Epidermal melanocyte (primary cell): Measurements from ENCODE around the gene NECTIN1.
A peak's percentile ranks its signal among the peaks of the same experiment; 100 is the strongest.

ENCODE experiments used
- DNase-seq: peaks from one replicate; pipeline ENCODE4 v3.0.0; 2011; ENCODE audit warnings: low spot score; ENCODE audit not compliant: insufficient read length

NECTIN1 gene

DNA sequence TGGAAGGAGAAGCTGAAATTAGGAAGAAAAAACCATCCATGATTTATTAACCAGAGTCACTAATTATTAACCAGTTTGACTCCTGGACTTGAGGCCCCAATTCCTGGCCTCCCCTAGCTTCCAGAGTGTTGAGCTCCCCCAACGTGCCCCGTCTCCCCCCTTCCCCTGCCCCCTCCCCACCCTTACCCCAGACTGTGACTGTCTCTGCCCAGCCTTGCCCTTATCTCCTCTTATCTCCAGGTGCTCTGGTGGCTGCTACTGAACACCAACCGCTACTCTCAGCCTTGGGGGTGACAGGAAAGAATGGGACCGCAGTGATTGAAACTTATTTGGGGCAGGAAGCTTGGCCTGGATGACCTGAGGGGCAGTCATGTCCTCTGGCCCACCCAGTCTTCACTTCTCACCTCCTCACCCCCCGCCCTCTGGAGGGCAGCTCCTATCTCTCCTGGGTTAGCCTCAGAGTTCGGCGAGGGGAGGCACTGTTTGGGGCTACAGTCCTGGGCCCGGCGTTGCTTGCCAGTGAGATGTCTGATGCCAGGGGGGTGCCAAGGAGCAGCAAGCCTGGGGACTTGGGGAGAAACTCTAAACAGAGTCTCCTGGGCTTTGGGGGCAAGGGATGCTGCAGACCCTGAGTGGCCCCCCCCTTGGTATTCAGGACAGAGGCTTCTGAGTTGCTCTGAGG lies 15.5 kb downstream of the NECTIN1 start:
- DNase-seq = no peak

DNA sequence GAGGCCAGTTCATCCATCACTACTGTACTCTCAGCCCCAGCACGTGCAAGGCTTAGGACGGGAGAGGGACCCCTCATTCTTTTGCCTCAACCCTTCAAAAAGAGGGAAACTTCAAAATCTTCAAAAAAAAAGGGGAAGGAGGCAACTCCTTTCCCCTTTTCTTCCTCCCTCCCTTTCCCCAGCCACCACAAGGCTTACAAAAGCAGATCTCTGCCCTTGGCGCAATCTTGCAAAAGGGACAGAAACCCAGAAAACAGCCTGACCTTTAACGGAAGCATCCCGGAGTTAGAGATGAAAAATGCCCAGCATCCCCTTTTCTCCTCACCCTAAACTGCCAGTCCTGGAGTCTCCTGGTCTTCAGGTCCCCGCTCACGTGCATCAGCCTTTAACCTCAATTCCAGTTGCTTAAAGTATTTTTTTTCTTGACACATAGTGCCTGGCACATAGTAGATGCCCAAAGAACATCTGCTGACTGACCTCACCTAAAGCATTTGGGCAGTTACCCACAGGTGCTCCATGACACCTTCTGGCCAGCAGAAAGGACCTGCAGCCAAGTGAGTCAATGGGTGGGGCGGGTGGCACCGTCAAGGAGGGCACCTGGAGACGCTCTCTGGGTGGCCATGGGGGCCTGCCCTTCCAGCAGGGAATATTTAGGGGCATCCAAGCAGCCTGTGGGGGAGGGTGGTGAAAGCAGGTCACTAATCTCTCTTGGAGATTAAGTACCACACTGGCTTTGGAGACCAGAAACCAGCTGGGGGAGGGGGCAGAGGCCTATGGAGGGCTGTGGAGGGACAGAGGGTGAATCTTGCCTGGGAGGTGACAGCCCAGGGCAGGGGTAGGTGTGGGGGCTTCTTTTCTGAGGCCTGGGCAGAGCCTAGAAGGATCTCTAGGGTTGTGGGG lies 16.3 kb downstream of the NECTIN1 start:
- DNase-seq = no peak

DNA sequence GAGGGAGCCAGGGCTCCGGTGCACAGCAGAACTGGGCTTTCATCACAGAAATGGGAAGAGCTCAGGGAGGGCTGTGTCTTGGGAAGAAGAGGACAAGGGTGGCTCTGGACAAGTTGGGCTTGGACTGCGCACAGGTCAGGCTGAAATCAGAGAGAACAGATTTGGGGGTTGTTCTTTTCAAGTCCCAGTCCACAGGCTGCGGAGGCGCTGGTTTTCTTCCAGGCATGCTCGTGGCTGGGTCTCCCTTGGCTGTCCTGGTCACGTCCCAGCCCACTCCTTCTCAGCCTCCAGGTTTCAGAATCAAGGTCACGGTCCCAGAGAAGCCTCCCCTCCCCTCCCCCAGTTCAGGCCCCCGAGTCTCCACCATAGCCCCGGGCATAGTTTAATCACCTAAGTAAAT lies 17.0 kb downstream of the NECTIN1 start:
- no peak for DNase-seq

DNA sequence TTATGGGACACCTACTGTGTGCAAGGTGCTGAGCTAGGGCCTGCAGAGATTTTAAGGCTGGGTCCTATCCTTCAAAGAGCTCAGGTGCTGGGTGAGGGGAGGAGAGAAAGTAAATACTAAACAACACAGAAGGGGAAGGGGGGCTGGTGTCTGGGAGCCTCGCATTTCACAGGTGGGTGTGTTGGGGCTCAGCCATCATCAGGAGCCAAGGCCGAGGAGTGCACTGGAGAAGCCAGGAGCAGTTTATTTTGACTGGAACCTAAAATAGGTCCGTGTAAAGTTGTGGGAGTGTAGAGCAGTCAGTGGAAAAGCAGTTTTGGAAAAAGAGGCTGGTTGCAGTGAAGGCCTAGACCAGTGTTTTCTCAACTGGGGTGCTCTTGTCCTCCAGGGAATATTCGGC lies 17.5 kb downstream of the NECTIN1 start:
- no peak for DNase-seq

DNA sequence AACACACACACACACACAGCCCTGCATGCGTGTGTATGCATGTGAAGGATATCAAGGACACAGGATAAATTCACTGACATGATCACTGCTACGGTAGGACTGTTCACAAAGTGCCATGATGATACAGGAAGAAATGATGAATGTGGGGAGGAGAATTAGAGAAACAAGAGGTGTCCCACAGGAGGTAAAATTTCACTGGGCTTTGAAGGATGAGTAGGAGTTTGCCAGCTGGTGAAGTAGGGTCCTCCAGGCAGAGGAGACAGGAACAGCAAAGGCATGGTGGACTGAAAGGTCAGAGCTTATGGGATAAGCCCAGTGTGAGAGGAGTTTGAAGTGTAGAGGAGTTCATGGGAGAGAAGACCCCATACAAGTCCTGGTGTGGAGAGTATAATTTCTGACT lies 18.6 kb downstream of the NECTIN1 start:
- no peak for DNase-seq

DNA sequence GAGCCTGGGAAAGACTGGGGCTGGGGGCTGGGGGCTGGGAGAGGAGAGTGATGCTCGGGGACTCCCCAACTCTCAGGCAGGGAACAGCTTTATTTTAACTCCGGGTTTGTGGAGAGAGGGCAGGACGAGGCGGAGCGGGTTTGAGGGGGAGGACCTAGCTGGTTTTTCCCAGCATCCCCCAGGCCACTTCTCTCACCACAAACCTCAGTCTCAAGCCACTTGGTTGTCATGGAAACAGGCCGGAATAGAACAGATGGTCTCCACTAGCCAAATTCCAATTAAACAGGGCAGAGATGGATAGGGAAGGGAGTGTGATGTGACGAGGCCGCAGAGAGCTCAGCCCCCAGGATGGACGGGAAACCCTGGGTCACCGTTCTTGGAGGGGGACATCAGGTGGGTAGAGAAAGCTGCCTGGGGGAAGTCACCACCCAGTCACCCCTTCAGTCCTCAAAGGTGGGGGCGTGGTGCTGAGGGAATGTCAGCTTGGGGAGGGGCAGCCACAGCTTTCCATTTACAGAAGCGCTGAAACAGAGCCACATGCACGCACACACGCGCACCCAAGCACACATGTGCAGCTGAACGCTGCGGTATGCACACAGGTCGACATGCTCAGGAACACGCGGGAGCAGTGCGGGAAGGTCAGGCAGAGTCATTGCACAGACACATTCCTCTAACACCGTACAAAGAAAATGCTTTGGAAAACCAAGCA lies 19.2 kb downstream of the NECTIN1 start:
- peak; percentile 60 for DNase-seq

DNA sequence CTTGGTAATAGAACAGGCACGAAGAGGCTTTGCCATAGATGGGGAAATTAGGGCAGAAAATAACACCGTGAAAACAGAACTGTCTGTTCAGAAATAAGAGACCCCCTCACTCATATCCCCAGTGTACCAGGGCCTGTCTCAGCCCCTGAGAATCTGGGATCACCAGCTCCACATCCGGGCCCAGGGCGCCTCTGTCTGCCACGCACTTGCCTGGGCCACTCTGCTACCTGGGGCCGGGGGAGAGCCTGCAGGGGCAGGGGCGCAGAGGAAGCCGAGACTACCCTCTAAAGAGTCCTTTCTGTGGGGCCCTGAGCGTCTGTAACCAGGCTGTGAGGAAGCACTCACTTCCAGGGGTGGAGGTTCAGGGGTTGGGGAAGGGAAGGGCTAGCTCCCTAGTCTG lies 19.8 kb downstream of the NECTIN1 start:
- DNase-seq = no peak

DNA sequence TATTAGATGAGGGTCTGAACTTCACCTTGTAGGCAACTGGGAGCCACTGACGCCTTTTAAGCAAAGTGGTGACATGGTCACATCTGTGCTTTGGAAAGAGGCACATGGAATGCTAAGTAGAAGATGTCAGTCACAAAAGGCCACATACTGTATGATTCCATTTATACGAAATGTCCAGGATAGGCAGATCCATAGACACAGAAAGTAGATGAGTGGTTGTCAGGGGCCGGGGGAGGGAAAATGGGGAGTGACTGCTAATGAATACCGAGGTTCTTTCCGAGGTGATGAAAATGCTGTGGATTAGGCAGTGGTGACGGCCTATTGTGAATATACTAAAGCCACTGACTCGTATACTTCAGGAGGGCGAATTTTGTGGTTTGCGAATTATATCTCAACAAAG lies 20.6 kb downstream of the NECTIN1 start:
- DNase-seq = no peak

DNA sequence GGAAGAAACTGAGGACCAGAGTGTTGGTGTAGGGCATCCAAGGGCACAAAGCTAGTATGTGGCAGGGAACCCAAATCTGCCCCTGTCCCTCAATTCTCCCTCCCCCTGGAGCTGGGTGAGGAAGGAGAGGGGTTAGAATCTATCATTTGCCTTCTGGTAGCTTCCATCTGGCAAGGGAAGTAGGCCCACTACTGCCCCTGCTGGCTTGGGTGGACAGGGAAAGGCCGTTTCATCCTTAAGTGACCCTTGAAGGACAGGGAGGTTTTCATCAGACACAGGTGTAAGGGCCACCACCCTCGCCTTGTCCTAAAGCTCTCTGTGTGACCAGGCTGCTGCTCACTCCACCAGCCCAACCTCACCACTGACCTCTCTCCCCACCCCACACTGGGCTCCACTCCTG lies 22.1 kb downstream of the NECTIN1 start:
- no peak for DNase-seq

DNA sequence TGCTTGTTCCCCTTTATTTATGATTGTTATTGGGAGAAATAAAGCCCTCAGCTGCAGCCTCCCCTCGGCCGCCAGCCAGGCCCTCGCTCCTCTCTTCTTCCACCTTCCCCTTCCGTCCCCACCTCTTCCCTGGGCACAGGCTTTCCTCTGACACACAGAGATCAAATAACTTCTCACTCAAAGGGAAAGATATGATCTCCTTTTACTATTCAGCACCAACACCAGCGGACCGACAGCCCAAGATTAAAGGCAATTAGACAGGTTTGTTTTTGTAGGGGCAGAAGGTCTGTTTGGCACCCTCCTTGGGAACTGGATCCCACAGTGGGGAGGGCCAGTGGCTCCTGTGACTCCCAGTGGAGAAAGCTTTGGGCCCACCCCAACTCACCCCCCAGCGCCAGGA lies 23.0 kb downstream of the NECTIN1 start:
- DNase-seq = no peak

DNA sequence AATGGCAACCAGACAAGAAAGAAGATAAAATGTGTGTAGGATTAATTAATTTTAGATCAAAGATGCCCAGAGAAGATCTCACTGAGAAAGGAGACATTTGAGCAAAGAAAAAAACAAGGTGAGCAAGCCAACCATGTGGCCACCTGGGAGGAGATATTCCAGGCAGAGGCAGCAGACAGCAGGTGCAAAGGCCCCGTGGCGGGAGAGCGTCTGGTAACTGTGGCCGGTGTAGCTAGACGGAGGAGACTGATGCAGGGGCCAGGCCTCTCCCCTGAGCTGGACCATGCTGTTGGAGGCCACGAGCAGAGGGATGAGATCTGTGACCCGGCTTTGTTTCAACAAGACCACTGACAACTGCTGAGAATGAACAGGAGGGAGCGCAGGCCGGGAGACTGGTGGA lies 23.6 kb downstream of the NECTIN1 start:
- no peak for DNase-seq

DNA sequence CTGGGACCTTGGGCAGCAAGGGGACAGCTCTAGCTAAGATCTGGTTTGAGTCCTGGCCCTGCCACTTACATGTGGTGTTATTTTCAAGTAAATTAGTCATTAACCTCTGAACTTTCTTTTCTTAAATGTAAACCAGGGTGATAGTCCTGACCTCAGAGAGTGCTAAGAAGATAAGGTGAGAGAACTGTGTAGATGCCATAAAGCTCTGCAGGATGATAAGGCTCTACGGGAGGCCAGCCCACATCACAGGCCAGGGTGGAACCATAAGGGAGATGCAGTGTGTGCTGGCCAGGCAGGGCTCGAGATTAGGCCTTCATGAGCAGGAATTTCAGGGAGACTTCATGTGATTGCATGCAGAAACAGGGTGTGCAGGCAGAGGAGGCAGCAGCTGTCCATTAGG lies 24.2 kb downstream of the NECTIN1 start:
- no peak for DNase-seq

DNA sequence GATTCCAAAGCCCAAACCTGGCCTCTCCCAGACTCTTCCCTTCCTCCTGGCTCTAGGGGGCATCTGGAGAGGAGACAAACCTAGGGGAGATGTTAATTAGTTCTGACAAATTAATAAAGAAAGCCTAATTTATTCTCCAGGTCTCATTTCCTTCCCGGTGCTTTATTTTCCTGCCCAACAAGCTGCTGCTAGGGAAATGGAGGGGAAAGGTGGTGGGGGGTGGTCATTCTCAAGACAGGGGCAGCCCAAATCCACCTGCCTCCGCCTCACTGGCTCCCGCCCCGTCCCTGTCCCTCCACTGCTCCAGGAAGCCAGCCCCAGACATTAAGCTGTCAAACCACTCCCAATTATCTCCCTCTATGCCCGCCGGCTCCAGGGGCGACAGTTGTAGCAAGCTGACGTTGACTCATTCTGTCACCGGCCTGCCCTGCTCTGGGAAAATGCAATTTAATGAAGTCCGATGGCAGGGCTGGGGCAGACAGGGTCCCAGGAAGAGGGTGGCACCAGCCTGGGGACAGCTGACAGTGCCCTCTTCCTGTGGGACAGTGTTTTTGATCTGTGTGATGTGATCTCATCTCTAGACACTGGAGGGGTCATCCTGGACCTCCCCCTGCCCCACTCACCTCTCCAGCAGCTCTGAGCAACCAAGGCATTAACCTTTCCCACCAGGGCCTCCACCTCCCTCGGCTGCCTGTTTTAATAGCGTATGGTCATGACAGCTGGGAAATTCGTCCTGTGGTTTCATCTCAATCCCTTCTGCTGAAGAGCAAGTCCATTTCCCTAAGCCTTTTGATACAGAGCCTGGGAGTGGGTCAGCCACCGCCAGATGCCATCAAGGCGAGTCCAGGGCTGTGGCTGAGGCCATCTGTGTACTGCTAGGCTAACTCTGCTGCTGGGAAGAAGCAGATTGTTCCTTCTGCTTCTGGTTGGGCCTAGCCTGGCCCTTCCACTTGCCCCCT lies 27.1 kb downstream of the NECTIN1 start:
- DNase-seq = no peak

DNA sequence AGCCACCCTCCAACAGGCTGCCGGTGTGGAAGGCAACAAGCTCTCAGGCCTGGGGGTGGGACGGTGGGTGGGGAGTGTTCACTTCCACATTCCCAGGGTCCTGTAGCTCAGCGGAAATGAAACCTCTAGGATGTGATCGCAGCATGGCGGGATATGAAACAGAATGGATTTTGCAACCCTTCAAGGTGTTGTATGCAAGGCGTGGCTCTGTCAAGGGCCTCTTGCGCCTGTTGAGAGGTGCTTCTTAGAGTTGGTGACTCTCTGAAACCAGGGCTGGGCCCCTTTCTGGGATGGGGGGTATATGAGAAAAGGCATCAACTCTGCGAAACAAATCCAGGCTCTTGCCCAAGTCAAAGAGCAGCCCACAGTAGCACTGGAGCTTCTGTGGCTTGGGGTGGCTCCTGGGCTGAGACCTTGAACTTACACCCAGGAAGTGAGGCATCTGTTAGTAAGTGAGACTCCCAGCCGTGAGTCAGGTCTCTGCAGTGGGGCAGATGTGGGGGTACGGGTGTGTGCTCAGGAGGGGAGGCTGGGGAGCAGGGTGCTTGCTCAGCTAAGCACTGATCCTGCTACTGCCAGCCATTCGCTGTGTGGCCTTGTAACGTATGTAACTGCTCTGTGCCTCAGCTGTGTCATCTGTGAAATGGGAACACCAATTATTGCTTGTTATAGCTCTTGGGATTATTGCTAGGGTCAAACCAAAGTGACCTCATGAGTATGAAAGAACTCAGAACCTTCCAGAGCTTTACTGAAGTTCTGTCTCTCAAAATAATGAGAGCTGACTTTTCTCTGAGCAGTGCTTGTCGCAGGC lies 28.3 kb downstream of the NECTIN1 start:
- DNase-seq = no peak

DNA sequence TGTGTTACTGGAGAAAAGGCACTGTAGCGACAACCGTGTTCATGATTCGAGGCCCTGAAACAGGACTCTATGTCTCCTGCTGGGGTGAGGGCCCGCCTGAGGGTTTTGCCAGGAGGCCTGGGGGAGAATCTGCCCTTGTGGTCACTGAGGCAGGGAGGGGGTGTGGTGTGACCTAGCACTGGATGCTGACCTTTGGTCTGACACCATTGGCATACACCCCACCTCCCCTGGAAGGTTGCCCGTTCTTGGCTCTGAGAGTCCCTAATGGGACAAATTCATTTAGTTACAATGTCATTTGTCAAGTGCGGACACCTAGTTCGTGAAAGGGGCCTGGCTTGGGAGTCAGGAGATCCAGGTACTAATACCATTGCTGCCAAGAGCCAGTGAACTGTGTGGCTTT lies 29.0 kb downstream of the NECTIN1 start:
- no peak for DNase-seq

DNA sequence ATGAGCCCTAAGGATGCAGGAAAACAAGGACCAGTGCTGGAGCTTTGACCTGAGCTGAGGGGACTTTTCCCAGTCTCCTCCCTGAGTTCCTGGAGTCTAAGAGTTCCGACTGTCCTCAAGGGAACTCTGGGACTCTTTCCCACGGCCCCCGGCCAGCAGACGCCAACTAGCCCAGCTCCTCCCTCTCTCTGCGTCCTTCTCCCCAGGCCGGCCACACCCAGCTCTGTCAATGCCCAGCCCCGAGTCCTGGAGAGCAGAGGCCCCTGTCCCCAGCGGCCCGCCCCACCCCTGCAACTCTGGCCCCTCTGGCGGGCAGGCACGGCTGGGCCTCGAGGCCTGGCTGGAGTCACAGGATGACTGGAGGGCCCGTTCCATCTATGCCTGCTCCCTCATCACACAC lies 29.8 kb downstream of the NECTIN1 start:
- no peak for DNase-seq

DNA sequence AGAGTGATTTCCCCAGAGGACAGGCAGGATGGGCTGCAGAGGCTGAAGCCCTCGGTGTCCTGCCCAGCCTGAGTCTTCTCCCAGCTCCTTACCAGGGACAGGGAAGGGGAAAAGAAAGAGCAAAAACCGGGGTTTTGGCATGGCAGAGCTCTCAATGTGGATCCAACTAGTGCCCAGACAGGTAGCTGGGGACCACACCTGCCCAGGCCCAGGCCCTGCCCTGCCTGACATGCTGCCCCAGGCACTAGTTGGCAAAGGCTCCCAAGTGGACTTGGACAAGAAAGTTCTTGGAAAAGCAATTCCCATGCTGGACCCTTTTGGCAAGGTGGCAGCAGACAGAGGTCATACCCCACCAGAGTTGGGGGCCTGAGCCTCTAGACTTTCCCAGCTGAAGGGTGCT lies 31.1 kb downstream of the NECTIN1 start:
- DNase-seq = no peak

DNA sequence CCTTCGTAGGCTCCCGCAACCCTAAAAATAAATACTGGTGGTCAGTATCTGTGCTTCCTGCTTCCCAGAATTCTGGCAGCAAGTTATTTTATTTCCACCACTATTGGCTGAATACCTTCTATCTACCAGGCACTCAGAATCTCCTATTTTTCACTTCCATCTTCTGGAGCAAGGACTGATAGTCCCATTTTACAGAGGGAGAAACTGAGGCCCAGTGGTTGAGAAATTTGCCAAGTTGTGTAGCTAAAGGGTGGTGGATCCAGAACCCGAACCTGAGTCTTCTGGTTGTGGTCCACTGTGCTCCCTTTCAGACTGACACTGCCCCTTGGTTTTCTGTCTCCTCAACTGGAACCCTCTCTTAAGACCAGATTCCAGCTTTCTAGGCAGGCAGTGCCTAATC lies 31.6 kb downstream of the NECTIN1 start:
- DNase-seq = no peak

DNA sequence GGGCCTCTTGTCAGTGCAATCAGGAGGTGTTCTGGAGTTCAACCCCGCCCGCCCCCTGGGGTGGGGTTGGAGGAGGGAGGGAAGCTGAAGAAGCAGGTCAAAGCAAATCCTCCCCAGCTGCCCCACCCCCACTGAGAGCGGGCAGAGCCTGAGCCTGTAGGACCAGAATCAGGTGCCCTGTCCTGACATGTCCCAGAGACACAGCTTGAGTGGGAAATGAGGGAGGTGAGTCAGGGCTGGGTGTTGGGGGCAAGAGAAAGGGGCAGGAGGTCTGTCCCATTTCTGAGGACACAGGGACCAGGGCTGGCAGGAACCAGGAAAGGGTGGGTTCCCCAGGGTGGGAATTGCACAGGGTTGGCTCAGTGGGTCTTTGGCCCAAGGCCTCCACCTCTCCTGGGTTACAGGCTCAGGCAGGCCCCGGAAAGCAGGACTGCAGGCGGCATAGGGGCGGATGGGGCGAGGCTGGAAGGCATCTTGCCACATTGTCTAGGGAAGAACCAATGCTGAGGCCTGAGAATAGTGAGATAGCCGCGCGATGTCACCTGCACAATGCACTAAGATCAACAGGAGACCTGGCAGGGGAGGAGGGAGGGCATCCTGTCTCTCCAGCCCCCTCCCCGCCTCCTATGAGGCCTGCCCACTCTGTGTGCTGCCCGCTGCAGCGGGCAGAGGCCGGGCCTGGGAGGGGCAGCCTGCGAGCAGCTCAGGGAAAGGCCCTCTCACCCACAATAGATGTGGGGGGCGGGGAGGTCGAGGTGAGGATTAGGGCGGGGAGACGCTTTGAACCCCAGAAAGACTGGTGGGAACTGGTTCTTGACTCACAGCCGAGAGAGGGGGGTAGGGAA lies 32.4 kb downstream of the NECTIN1 start:
- no peak for DNase-seq
